H1 (cell line): ENCODE results near the gene IQCC. TPM values are rescaled to one million over a fixed set of nuclear protein-coding genes. Genes with fewer than 3 reads are reported as not detected.

Experiments used
- EP300 ChIP-seq, 2 experiments: IDR thresholded peaks; 1 replicate in 1 of 2; 2 replicates in 1 of 2; pipeline ENCODE4 v1.6.1; 2011 to 2012; ENCODE audit warnings: low read depth in 2 of 2, low read length in 2 of 2, mild to moderate bottlenecking in 2 of 2, borderline replicate concordance in 1 of 2, inconsistent platforms in 1 of 2, moderate library complexity in 1 of 2
- HDAC2 ChIP-seq, 2 experiments: fragments of 300-600 bp in 1 of 2; sonication (generic) in 1 of 2; IDR thresholded peaks; 2 replicates each; pipeline ENCODE4 v1.6.1; 2011 to 2012; ENCODE audit warnings: low read depth in 2 of 2, low read length in 2 of 2, mild to moderate bottlenecking in 2 of 2, moderate library complexity in 2 of 2, borderline replicate concordance in 1 of 2, inconsistent platforms in 1 of 2
- RXRA ChIP-seq: IDR thresholded peaks from 2 replicates; pipeline ENCODE4 v1.6.1; 2011; ENCODE audit warnings: low read depth, mild to moderate bottlenecking, low read length, moderate library complexity; ENCODE audit not compliant: insufficient read depth
- TBP ChIP-seq: IDR thresholded peaks from 2 replicates; pipeline ENCODE4 v1.6.1; 2011; ENCODE audit warnings: low read depth, low read length, improper control_type of control experiment
- YY1 ChIP-seq: IDR thresholded peaks from 2 replicates; pipeline ENCODE4 v1.6.1; 2011; ENCODE audit warnings: low read depth, mild to moderate bottlenecking, low read length
- polyA plus RNA-seq, 7 experiments: library from polyadenylated mRNA; depleted of rRNA in 3 of 7; stranded (reverse) in 5 of 7; unstranded in 2 of 7; fragments of >200 nt in 5 of 7; fragments of 200-250 nt in 2 of 7; gene quantifications; 1 replicate in 5 of 7; 2 replicates in 1 of 7; 4 replicates in 1 of 7; pipeline versions ENCODE4 v1.2.1 to v1.2.3, GENCODE V29; 2011 to 2013; ENCODE audit warnings: missing spikeins in 2 of 7, mixed read lengths in 2 of 7
- total RNA-seq: library from RNA; stranded (reverse); fragmentation: NEBNext Ultra II Directional; extraction: Animal tissue kit (Norgen Biotek cat#: 25700); gene quantifications from 2 replicates; pipeline ENCODE4 v1.2.1, GENCODE V29; 2021
- TF ChIP-seq, protein P1 (sequence below): fragments of 300-600 bp; sonication (generic); IDR thresholded peaks from 2 replicates; pipeline ENCODE4 v1.7.1; 2012; ENCODE audit warnings: low read length, moderate library complexity, mild to moderate bottlenecking, inconsistent platforms; ENCODE audit not compliant: insufficient replicate concordance

IQCC gene
- total and polyA plus RNA-seq, 2 of the 8 experiments (the other 6 are each of a cell fraction or from before 2014, with no cell fraction given): 2.5 to 4.2 TPM

DNA sequence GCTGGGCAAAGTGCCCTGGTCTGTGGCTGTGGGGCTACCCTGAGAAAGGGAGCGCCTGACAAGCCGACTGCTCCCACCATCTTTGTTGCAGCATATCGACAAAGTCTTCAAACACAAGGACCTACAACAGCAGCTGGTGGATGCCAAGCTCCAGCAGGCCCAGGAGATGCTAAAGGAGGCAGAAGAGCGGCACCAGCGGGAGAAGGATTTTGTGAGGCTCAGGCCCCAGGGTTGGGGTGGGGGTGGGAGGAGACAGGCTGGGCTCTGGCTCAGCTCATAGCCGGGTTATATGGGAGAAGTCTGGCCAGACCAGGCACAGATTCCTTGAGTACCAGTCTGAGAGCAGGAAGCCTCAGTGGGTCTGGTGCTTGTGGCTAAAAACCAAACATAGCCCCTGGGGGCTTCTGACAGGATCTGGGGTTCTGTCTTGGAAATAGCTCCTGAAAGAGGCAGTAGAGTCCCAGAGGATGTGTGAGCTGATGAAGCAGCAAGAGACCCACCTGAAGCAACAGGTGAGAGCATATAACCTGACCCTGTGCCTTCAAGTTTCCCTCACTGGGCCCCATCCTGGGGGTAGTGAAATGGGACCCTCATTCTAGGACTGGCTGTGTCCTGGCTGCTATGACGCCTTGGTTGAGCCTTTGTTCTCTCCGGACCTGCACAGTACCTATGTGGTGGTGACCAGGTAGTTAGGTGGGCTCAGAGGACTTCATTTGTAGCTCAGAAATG, 13.1 kb upstream of the IQCC start (continued):
- TF ChIP-seq, protein P1, sequence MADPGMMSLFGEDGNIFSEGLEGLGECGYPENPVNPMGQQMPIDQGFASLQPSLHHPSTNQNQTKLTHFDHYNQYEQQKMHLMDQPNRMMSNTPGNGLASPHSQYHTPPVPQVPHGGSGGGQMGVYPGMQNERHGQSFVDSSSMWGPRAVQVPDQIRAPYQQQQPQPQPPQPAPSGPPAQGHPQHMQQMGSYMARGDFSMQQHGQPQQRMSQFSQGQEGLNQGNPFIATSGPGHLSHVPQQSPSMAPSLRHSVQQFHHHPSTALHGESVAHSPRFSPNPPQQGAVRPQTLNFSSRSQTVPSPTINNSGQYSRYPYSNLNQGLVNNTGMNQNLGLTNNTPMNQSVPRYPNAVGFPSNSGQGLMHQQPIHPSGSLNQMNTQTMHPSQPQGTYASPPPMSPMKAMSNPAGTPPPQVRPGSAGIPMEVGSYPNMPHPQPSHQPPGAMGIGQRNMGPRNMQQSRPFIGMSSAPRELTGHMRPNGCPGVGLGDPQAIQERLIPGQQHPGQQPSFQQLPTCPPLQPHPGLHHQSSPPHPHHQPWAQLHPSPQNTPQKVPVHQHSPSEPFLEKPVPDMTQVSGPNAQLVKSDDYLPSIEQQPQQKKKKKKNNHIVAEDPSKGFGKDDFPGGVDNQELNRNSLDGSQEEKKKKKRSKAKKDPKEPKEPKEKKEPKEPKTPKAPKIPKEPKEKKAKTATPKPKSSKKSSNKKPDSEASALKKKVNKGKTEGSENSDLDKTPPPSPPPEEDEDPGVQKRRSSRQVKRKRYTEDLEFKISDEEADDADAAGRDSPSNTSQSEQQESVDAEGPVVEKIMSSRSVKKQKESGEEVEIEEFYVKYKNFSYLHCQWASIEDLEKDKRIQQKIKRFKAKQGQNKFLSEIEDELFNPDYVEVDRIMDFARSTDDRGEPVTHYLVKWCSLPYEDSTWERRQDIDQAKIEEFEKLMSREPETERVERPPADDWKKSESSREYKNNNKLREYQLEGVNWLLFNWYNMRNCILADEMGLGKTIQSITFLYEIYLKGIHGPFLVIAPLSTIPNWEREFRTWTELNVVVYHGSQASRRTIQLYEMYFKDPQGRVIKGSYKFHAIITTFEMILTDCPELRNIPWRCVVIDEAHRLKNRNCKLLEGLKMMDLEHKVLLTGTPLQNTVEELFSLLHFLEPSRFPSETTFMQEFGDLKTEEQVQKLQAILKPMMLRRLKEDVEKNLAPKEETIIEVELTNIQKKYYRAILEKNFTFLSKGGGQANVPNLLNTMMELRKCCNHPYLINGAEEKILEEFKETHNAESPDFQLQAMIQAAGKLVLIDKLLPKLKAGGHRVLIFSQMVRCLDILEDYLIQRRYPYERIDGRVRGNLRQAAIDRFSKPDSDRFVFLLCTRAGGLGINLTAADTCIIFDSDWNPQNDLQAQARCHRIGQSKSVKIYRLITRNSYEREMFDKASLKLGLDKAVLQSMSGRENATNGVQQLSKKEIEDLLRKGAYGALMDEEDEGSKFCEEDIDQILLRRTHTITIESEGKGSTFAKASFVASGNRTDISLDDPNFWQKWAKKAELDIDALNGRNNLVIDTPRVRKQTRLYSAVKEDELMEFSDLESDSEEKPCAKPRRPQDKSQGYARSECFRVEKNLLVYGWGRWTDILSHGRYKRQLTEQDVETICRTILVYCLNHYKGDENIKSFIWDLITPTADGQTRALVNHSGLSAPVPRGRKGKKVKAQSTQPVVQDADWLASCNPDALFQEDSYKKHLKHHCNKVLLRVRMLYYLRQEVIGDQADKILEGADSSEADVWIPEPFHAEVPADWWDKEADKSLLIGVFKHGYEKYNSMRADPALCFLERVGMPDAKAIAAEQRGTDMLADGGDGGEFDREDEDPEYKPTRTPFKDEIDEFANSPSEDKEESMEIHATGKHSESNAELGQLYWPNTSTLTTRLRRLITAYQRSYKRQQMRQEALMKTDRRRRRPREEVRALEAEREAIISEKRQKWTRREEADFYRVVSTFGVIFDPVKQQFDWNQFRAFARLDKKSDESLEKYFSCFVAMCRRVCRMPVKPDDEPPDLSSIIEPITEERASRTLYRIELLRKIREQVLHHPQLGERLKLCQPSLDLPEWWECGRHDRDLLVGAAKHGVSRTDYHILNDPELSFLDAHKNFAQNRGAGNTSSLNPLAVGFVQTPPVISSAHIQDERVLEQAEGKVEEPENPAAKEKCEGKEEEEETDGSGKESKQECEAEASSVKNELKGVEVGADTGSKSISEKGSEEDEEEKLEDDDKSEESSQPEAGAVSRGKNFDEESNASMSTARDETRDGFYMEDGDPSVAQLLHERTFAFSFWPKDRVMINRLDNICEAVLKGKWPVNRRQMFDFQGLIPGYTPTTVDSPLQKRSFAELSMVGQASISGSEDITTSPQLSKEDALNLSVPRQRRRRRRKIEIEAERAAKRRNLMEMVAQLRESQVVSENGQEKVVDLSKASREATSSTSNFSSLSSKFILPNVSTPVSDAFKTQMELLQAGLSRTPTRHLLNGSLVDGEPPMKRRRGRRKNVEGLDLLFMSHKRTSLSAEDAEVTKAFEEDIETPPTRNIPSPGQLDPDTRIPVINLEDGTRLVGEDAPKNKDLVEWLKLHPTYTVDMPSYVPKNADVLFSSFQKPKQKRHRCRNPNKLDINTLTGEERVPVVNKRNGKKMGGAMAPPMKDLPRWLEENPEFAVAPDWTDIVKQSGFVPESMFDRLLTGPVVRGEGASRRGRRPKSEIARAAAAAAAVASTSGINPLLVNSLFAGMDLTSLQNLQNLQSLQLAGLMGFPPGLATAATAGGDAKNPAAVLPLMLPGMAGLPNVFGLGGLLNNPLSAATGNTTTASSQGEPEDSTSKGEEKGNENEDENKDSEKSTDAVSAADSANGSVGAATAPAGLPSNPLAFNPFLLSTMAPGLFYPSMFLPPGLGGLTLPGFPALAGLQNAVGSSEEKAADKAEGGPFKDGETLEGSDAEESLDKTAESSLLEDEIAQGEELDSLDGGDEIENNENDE: no peak
- TF ChIP-seq HDAC2 (IDR thresholded peaks at IDR 0.05; ENCODE audit: borderline replicate concordance in 1 of 2, low read depth in 2 of 2, low read length in 2 of 2): no peak
- no peak for TF ChIP-seq EP300 (IDR thresholded peaks at IDR 0.05; ENCODE audit: borderline replicate concordance in 1 of 2, low read depth in 2 of 2, low read length in 2 of 2)
- no peak for TF ChIP-seq TBP
- TF ChIP-seq YY1: no peak
- TF ChIP-seq RXRA: no peak
- TF ChIP-seq, all 59 proteins: peak for 0
